Common myeloid progenitor, CD34-positive (primary cell): Measurements from ENCODE around the gene RRP12.
A peak's percentile ranks its signal among the peaks of the same experiment; 100 is the strongest.

Source experiments
- CTCF ChIA-PET: fragments of 350-600 bp; sonication (Branson Sonifier 250); formaldehyde crosslinking; loops from one replicate; lab custom pipeline; 2021; ENCODE audit warnings: antibody characterized with exemption; lab: Charles Lee
- POLR2A ChIA-PET: fragments of 350-600 bp; sonication (Branson Sonifier 250); formaldehyde crosslinking; loops from one replicate; lab custom pipeline; 2021; ENCODE audit warnings: antibody characterized with exemption; lab: Charles Lee
- DNase-seq, 3 donors: peaks; one replicate each; pipeline versions ENCODE4 v3.0.0 to v3.0.0-alpha.2; 2013
- H3K27ac ChIP-seq, 2 experiments: 1 replicate in 1 of 2; 2 replicates in 1 of 2; pipeline ENCODE4 v1.7.0; 2013; ENCODE audit warnings: inconsistent platforms in 2 of 2, low read length in 2 of 2, mild to moderate bottlenecking in 2 of 2, low read depth in 1 of 2, moderate library complexity in 1 of 2; ENCODE audit not compliant: severe bottlenecking in 2 of 2, insufficient read depth in 1 of 2, poor library complexity in 1 of 2
- H3K27me3 ChIP-seq, 5 experiments: replicated peaks in 2 of 5; 1 replicate in 3 of 5; 2 replicates in 2 of 5; pipeline versions ENCODE4 v1.6.1 to v1.7.0; 2013; ENCODE audit warnings: low read length in 4 of 5, mild to moderate bottlenecking in 2 of 5, moderate library complexity in 2 of 5, inconsistent platforms in 1 of 5; ENCODE audit not compliant: insufficient read depth in 5 of 5, control insufficient read depth in 4 of 5
- H3K36me3 ChIP-seq, 4 experiments: 1 replicate in 2 of 4; 2 replicates in 2 of 4; pipeline versions ENCODE4 v1.6.1 to v1.7.0; 2013; ENCODE audit warnings: low read length in 3 of 4, control low read depth in 1 of 4, mild to moderate bottlenecking in 1 of 4; ENCODE audit not compliant: control insufficient read depth in 4 of 4, insufficient read depth in 4 of 4
- H3K4me1 ChIP-seq, 4 experiments: 1 replicate in 3 of 4; 2 replicates in 1 of 4; pipeline versions ENCODE4 v1.6.1 to v1.7.1; 2013; ENCODE audit warnings: low read length in 3 of 4, mild to moderate bottlenecking in 3 of 4, control low read depth in 1 of 4, inconsistent platforms in 1 of 4, moderate library complexity in 1 of 4; ENCODE audit not compliant: control insufficient read depth in 4 of 4, insufficient read depth in 4 of 4; ENCODE audit errors: control extremely low read depth in 1 of 4
- H3K4me3 ChIP-seq, 7 experiments: 1 replicate in 4 of 7; 2 replicates in 3 of 7; pipeline versions ENCODE4 v1.5.1 to v1.7.0; 2013; ENCODE audit warnings: mild to moderate bottlenecking in 7 of 7, low read length in 6 of 7, moderate library complexity in 6 of 7, inconsistent platforms in 2 of 7, low read depth in 2 of 7, control low read depth in 1 of 7; ENCODE audit not compliant: insufficient read depth in 4 of 7, control insufficient read depth in 1 of 7; ENCODE audit errors: extremely low read depth in 1 of 7
- H3K9me3 ChIP-seq, 5 experiments: 1 replicate in 4 of 5; 2 replicates in 1 of 5; pipeline versions ENCODE4 v1.6.1 to v1.7.1; 2013; ENCODE audit warnings: low read length in 4 of 5, mild to moderate bottlenecking in 2 of 5, inconsistent platforms in 1 of 5, low read depth in 1 of 5, moderate library complexity in 1 of 5; ENCODE audit not compliant: control insufficient read depth in 4 of 5, insufficient read depth in 2 of 5; ENCODE audit errors: control extremely low read depth in 1 of 5
- WGBS: methylation state at CpG from one replicate; pipeline ENCODE4 v1.1.5; 2013; ENCODE audit not compliant: insufficient coverage; 5-methylcytosine and 5-hydroxymethylcytosine counted together

RRP12 gene

DNA sequence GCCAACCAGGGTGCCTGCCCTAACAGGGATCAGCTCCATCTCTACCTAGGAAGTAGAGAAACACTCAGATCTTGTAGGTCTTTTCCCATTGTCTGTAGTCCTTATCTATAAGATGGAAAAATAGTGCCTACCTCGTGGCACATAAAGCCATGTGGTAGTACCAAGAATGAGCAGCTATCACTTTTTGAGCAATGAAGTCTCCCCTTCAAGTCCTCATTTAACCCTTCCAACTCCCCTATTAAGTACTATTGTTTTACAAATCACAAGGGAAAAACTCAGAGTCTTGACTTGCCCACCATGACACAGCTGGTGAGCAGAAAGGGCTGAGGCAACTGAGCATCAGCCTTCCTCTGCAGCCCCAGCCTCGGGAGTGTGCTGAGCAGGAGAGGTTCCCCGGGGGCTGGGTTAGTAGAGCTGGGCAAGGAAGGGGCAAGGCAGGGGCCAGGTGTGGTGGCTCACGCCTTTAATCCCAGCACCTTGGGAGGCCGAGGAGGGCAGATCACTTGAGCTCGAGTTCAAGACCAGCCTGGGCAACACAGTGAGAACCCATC lies 69.9 kb downstream of the RRP12 start:
- 51% methylated on average over 3 of the region's 6 CpGs for WGBS
- H3K4me3 ChIP-seq: no peak overlapping the region
- no peak overlapping the region for H3K27ac ChIP-seq
- ChIA-PET POLR2A (interaction anchor here (1.0 kb wide), 1 partner anchor 10 kb away, joined by 3 read pairs; no protein-coding TSS in a partner anchor), CTCF (interaction anchor here (0.6 to 4.5 kb wide), 8 partner anchors 9 to 42 kb away, joined by 3 to 31 read pairs (median 3); partner anchors contain the start of genes ARHGAP19 and FRAT1)
- no peaks in the 10 kb centered on the region for H3K27me3 ChIP-seq
- H3K36me3 ChIP-seq: peaks cover 0 to 18% (median 7%) of the 10 kb centered on the region in 4 experiments
- no peak for DNase-seq
- H3K9me3 ChIP-seq: no peaks in the 10 kb centered on the region
- H3K4me1 ChIP-seq: peaks cover 8 to 36% (median 25%) of the 10 kb centered on the region in 4 experiments

DNA sequence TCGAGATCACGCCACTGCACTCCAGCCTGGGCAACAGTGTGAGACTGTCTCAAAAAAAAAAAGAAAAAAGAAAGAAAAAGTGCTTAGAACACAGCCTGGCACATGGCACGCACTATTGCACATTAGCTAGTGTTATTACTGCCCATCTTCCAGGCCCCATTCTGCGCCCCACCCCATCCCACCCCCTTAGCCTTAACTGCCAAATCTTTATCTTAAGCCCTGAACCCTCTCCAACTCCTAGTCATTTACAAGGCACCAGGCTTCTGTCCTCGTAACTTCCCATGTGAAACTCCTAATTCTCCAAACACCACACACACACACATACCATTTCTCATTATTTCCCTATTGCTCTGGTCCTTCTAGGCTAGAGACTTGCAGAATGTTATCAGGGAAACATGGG lies 71.4 kb downstream of the RRP12 start:
- Histone ChIP-seq H3K27me3 (no peaks in the 10 kb centered on the region), H3K4me1 (peaks cover 8 to 30% (median 23%) of the 10 kb centered on the region in 4 experiments), H3K9me3 (no peaks in the 10 kb centered on the region), H3K27ac (no peak overlapping the region), H3K36me3 (peaks cover 0 to 18% (median 7%) of the 10 kb centered on the region in 4 experiments), H3K4me3 (no peak overlapping the region)
- ChIA-PET CTCF (no interaction called here), POLR2A (no interaction called here)
- WGBS: 100% methylated on average over 5 of the region's 5 CpGs
- DNase-seq: no peak

DNA sequence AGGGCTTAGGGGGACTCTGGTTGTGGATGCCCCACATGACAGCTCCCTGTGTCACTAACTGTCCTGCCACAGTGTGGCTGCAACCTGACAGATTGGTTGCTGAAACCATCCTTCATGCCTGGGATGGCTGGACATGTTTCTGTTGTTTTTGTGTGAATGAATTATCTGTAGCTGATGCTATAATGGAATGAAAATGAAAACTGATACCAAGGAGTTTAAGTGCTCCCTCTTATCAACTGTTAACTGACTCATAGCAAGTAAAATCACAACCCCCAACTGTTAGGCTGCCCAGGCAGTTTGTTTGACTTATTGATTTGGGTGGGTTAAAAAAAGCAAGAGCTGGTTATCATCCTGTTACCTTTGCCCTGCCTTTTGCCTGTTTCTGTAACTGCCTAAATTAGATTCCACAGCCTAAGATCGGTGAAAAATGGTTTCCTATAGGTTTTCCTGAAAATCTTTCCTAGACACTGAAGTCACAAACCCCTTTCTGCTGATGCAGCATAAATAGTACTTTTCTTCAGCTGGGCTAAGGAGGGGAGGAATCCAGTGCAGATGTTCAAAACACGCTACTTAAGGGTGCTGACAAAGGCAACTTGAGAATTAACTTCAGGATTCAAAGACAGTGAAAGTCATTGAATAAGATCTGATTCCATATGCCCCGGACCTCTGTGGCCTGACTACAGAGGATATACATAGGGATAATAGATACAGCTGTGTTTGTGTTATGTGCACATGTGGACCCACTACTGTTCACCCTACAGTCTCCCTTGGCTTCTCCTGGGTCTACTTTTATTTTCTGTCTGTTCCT lies 72.3 kb downstream of the RRP12 start:
- ChIA-PET POLR2A (interaction anchor here (0.6 to 1.2 kb wide), 2 partner anchors 9 to 421 kb away, joined by 4 to 5 read pairs; partner anchors contain the start of gene FRAT1), CTCF (interaction anchor here (0.6 to 2.0 kb wide), 3 partner anchors 14 to 76 kb away, joined by 3 to 5 read pairs (median 4); no protein-coding TSS in a partner anchor)
- H3K4me3 ChIP-seq: no peak overlapping the region
- H3K4me1 ChIP-seq: peaks cover 8 to 30% (median 22%) of the 10 kb centered on the region in 4 experiments
- WGBS: 100% methylated on average over 3 of the region's 3 CpGs
- no peak overlapping the region for H3K27ac ChIP-seq
- H3K36me3 ChIP-seq: peaks cover 0 to 18% (median 7%) of the 10 kb centered on the region in 4 experiments
- H3K27me3 ChIP-seq: no peaks in the 10 kb centered on the region
- no peak for DNase-seq
- no peaks in the 10 kb centered on the region for H3K9me3 ChIP-seq

DNA sequence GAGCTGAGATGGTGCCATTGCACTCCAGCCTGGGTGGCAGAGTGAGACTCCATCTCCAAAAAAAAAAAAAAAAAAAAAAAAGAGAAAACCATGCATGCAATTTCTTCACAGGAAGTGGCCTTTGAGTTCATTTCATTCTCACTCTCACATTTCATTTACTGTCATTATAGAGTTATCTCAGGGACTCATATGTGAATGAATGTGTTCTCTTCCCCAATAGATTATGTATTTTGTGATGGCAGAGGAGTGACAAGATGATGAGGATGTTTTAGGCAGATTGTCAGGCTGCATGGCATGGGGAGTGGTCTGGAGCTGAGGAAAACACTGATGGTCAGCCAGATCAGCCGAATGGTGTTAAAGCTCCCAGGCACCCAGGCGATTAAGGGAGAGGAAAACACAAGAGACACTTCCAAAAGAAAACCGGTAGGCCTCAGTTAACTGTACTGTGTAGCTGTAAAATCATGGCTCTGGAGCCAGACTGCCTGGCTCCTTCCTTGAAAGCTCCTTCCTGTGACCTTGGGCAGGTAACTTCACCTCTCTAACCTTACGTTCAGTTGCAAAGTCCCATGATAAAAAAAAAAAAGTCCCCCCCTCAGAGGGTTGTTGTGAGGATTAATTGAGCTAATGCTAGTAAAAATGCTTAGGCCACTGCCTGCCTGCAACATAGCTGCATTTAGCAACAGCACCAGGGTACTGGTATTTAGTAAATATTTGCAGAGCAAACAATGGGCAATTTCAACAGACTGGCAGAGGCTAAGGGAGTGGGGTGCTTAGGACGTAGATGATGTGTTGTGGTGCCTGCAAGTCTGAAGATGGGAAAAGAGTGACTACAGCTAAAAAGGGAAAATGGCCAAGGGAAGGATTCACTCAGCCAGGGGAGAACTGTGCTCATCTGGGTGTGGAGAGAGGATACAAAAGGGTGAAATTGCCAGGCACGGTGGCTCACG lies 73.5 kb downstream of the RRP12 start:
- CTCF ChIA-PET: interaction anchor here (0.9 to 2.0 kb wide), 4 partner anchors 9 to 49 kb away, joined by 3 to 7 read pairs (median 4); partner anchors contain the start of gene FRAT1
- H3K36me3 ChIP-seq: peaks cover 0 to 18% (median 7%) of the 10 kb centered on the region in 4 experiments
- no peaks in the 10 kb centered on the region for H3K9me3 ChIP-seq
- H3K4me1 ChIP-seq: peaks cover under 1 to 19% (median 10%) of the 10 kb centered on the region in 4 experiments
- no peak overlapping the region for H3K4me3 ChIP-seq
- WGBS: 98% methylated on average over 6 of the region's 7 CpGs
- no peak overlapping the region for H3K27ac ChIP-seq
- peak in 1 of 3 donors; percentile 15 for DNase-seq
- POLR2A ChIA-PET: interaction anchor here (1.2 kb wide), 1 partner anchor 8 kb away, joined by 5 read pairs; the partner anchor contains the start of gene FRAT1
- no peaks in the 10 kb centered on the region for H3K27me3 ChIP-seq

DNA sequence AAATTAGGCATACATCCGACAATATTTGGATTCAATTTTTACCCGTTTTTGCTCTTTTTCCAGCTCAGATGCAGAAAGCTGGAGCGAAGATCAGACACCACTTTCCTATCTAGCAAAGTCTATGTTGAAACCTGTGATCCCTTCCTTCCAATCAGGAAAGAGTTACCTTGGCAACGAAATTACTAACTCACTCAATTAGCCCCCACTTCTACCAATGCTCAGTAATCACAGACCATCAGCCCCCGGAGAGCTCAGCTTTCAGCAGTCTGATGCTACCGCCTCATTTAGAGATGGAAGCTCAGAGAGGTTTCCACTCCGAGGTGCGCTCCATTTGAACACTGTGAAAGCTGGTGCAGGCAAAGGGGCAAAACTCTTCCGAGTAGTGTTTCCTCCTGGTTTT lies 75.4 kb downstream of the RRP12 start:
- CTCF ChIA-PET: interaction anchor here (0.7 to 2.1 kb wide), 4 partner anchors 8 to 41 kb away, joined by 3 to 10 read pairs (median 3); partner anchors contain the start of gene FRAT2
- WGBS: 97% methylated on average over 8 of the region's 9 CpGs
- POLR2A ChIA-PET: interaction anchor here (0.5 to 0.9 kb wide), 2 partner anchors 9 to 175 kb away, joined by 3 to 4 read pairs; partner anchors contain the start of gene FRAT2

DNA sequence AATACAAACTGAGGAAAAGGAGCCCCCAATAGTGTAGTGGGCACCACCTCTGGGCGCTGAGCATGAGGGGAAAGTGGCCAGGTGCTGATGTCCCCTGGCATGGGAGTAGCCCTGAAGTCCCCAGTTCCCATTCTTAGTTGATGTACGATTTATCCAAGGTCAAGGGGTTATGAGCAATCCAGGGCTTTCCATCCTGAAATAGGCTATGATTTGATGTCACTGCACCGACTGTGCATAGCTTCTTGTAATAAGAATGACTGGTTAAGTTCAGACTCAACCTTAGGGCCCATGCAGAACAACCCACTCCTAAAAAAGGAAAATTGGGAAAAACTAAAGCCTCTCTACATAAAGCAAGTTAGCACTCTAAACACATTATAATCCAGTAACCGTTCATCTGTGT lies 77.6 kb downstream of the RRP12 start:
- H3K9me3 ChIP-seq: no peaks in the 10 kb centered on the region
- POLR2A ChIA-PET: no interaction called here
- CTCF ChIA-PET: interaction anchor here (1.7 to 2.6 kb wide), 3 partner anchors 9 to 32 kb away, joined by 5 to 25 read pairs (median 10); partner anchors contain the start of gene FRAT2
- peaks cover 0 to 2% (median 0%) of the 10 kb centered on the region in 4 experiments for H3K36me3 ChIP-seq
- 93% methylated on average over 3 of the region's 4 CpGs for WGBS
- H3K4me1 ChIP-seq: peaks cover 15 to 33% (median 28%) of the 10 kb centered on the region in 4 experiments
- no peak overlapping the region for H3K27ac ChIP-seq
- no peak overlapping the region for H3K4me3 ChIP-seq
- H3K27me3 ChIP-seq: no peaks in the 10 kb centered on the region
- DNase-seq: no peak

More for the DNA sequence above, 75.4 kb downstream of the RRP12 start:
- DNase-seq: no peak
- Histone ChIP-seq H3K4me3 (no peak overlapping the region), H3K9me3 (no peaks in the 10 kb centered on the region), H3K27ac (no peak overlapping the region), H3K4me1 (peaks cover 10 to 20% (median 14%) of the 10 kb centered on the region in 4 experiments), H3K36me3 (peaks cover 0 to 18% (median 4%) of the 10 kb centered on the region in 4 experiments), H3K27me3 (no peaks in the 10 kb centered on the region)
